H1 (cell line): ENCODE measurements around the gene TSPAN6. TPM values are rescaled to one million over a fixed set of nuclear protein-coding genes. Genes with fewer than 3 reads are reported as not detected.

Source experiments
- CTCF ChIA-PET: fragments of 300-600 bp; sonication (Branson Sonifier 250); formaldehyde crosslinking; loops from one replicate; lab custom pipeline; 2021; ENCODE audit not compliant: partially characterized antibody; lab: Charles Lee
- POLR2A ChIA-PET: fragments of 300-600 bp; sonication (Branson Sonifier 250); formaldehyde crosslinking; loops from one replicate; lab custom pipeline; 2021; ENCODE audit warnings: inconsistent platforms; ENCODE audit not compliant: partially characterized antibody; lab: Charles Lee
- DNase-seq, 2 experiments: peaks; one replicate each; pipeline versions ENCODE4 v3.0.0 to v3.0.0-alpha.2; 2010 to 2022; ENCODE audit warnings: low spot score in 2 of 2, low read depth in 1 of 2, mixed read lengths in 1 of 2
- FAIRE-seq: peaks from 2 replicates; lab custom pipeline; 2011; peaks lifted over from hg19 to GRCh38; lab: Jason Lieb, UNC
- H2AFZ ChIP-seq: 2 replicates; pipeline ENCODE4 v1.8.1; 2012; ENCODE audit warnings: low read length, inconsistent platforms
- H2AK5ac ChIP-seq: 2 replicates; pipeline ENCODE4 v1.6.1; 2013; ENCODE audit warnings: low read depth, low read length
- H2BK120ac ChIP-seq: replicated peaks from 2 replicates; pipeline ENCODE3; 2013; ENCODE audit warnings: low read depth, low read length, inconsistent platforms
- H2BK12ac ChIP-seq: 2 replicates; pipeline ENCODE4 v1.6.1; 2013; ENCODE audit warnings: low read depth, low read length
- H2BK15ac ChIP-seq: 2 replicates; pipeline ENCODE4 v1.6.1; 2013; ENCODE audit warnings: low read length
- H2BK20ac ChIP-seq: 2 replicates; pipeline ENCODE4 v1.6.1; 2013; ENCODE audit warnings: low read length
- H2BK5ac ChIP-seq: 2 replicates; pipeline ENCODE4 v1.6.1; 2013; ENCODE audit warnings: low read depth, low read length
- H3K14ac ChIP-seq: 2 replicates; pipeline ENCODE4 v1.6.1; 2013; ENCODE audit warnings: inconsistent platforms; ENCODE audit not compliant: insufficient read length
- H3K18ac ChIP-seq: 2 replicates; pipeline ENCODE4 v1.6.1; 2013; ENCODE audit warnings: low read length; ENCODE audit errors: extremely low read depth
- H3K23ac ChIP-seq: 2 replicates; pipeline ENCODE4 v1.6.1; 2013; ENCODE audit warnings: inconsistent platforms; ENCODE audit not compliant: insufficient read length
- H3K23me2 ChIP-seq: 2 replicates; pipeline ENCODE4 v1.6.1; 2013; ENCODE audit warnings: low read depth, low read length
- H3K27ac ChIP-seq: 2 replicates; pipeline ENCODE4 v1.6.1; 2011; ENCODE audit warnings: low read depth, low read length, inconsistent platforms
- H3K27me3 ChIP-seq, 4 experiments: replicated peaks in 1 of 4; 1 replicate in 1 of 4; 2 replicates in 3 of 4; pipeline versions ENCODE4 v1.6.1 to v1.8.1; 2011 to 2013; ENCODE audit warnings: low read length in 3 of 4, mild to moderate bottlenecking in 3 of 4, inconsistent platforms in 2 of 4, mixed read lengths in 2 of 4, moderate library complexity in 1 of 4; ENCODE audit not compliant: control insufficient read depth in 3 of 4, insufficient read depth in 3 of 4; ENCODE audit errors: extremely low read depth in 1 of 4
- H3K36me3 ChIP-seq, 4 experiments: 2 replicates each; pipeline versions ENCODE4 v1.6.1 to v1.8.1; 2011 to 2013; ENCODE audit warnings: mild to moderate bottlenecking in 4 of 4, low read length in 3 of 4, moderate library complexity in 2 of 4, control low read depth in 1 of 4, inconsistent platforms in 1 of 4; ENCODE audit not compliant: insufficient read depth in 4 of 4, control insufficient read depth in 2 of 4
- H3K4ac ChIP-seq: replicated peaks from 2 replicates; pipeline ENCODE3; 2013; ENCODE audit warnings: low read length, low read depth, mixed read lengths, inconsistent platforms; ENCODE audit not compliant: insufficient read length
- H3K4me1 ChIP-seq, 4 experiments: replicated peaks in 1 of 4; 1 replicate in 1 of 4; 2 replicates in 3 of 4; pipeline versions ENCODE4 v1.6.1 to v1.8.1; 2011 to 2013; ENCODE audit warnings: low read length in 3 of 4, inconsistent platforms in 2 of 4, mixed read lengths in 1 of 4; ENCODE audit not compliant: insufficient read depth in 4 of 4, control insufficient read depth in 3 of 4
- H3K4me2 ChIP-seq, 2 experiments: 2 replicates each; pipeline versions ENCODE4 v1.6.1 to v1.8.1; 2011 to 2013; ENCODE audit warnings: low read depth in 2 of 2, low read length in 2 of 2, control low read depth in 1 of 2, inconsistent platforms in 1 of 2, mild to moderate bottlenecking in 1 of 2; ENCODE audit not compliant: insufficient read depth in 1 of 2
- H3K4me3 ChIP-seq, 4 experiments: fragments of 200-600, 300-600 bp in 1 of 4; sonication (generic), shearing (Covaris generic), sonication (Bioruptor Twin) in 1 of 4; 2 replicates each; pipeline versions ENCODE4 v1.5.1 to v1.8.1; 2011 to 2016; ENCODE audit warnings: low read length in 4 of 4, low read depth in 3 of 4, control low read depth in 2 of 4, inconsistent platforms in 2 of 4, mild to moderate bottlenecking in 2 of 4, mixed read lengths in 1 of 4, moderate library complexity in 1 of 4; ENCODE audit not compliant: insufficient read depth in 2 of 4; ENCODE audit errors: extremely low read depth in 1 of 4
- H3K56ac ChIP-seq: replicated peaks from 2 replicates; pipeline ENCODE3; 2013; ENCODE audit warnings: low read depth, mild to moderate bottlenecking, mixed read lengths, low read length, inconsistent platforms; ENCODE audit not compliant: insufficient read length
- H3K79me1 ChIP-seq: 2 replicates; pipeline ENCODE4 v1.6.1; 2013; ENCODE audit warnings: low read depth, low read length, control low read depth
- H3K79me2 ChIP-seq, 2 experiments: 2 replicates each; pipeline versions ENCODE4 v1.6.1 to v1.8.1; 2012 to 2013; ENCODE audit warnings: low read length in 2 of 2, mild to moderate bottlenecking in 2 of 2, inconsistent platforms in 1 of 2; ENCODE audit not compliant: insufficient read depth in 2 of 2, control insufficient read depth in 1 of 2
- H3K9ac ChIP-seq, 4 experiments: replicated peaks in 1 of 4; 1 replicate in 1 of 4; 2 replicates in 3 of 4; pipeline versions ENCODE4 v1.6.1 to v1.8.1; 2011 to 2013; ENCODE audit warnings: low read depth in 3 of 4, low read length in 3 of 4, control low read depth in 2 of 4, mild to moderate bottlenecking in 2 of 4, moderate library complexity in 2 of 4, inconsistent platforms in 1 of 4; ENCODE audit errors: extremely low read depth in 1 of 4
- H3K9me3 ChIP-seq, 2 experiments: 2 replicates each; pipeline versions ENCODE4 v1.6.1 to v1.8.1; 2012 to 2013; ENCODE audit warnings: mild to moderate bottlenecking in 2 of 2, moderate library complexity in 2 of 2, control low read depth in 1 of 2, inconsistent platforms in 1 of 2, low read depth in 1 of 2, low read length in 1 of 2, mixed read lengths in 1 of 2; ENCODE audit not compliant: insufficient read depth in 2 of 2
- H4K20me1 ChIP-seq, 2 experiments: replicated peaks in 1 of 2; 2 replicates each; pipeline versions ENCODE3 to v1.8.1; 2011 to 2013; ENCODE audit warnings: inconsistent platforms in 2 of 2, low read length in 2 of 2, mild to moderate bottlenecking in 1 of 2; ENCODE audit not compliant: insufficient read depth in 2 of 2, control insufficient read depth in 1 of 2
- H4K5ac ChIP-seq: 2 replicates; pipeline ENCODE4 v1.6.1; 2013; ENCODE audit warnings: low read length, low read depth, mixed read lengths, inconsistent platforms; ENCODE audit not compliant: insufficient read length
- H4K8ac ChIP-seq: 2 replicates; pipeline ENCODE4 v1.8.0; 2013; ENCODE audit warnings: mild to moderate bottlenecking, moderate library complexity, low read length, inconsistent platforms; ENCODE audit not compliant: insufficient read depth; ENCODE audit errors: extremely low read depth
- H4K91ac ChIP-seq: replicated peaks from 2 replicates; pipeline ENCODE3; 2013; ENCODE audit warnings: low read length, mixed read lengths, inconsistent platforms; ENCODE audit not compliant: insufficient read length
- BCL11A ChIP-seq, 2 experiments: IDR thresholded peaks; one replicate each; pipeline ENCODE4 v1.6.1; 2011; ENCODE audit warnings: low read depth in 2 of 2, low read length in 2 of 2, mild to moderate bottlenecking in 2 of 2
- FOSL1 ChIP-seq: IDR thresholded peaks from 2 replicates; pipeline ENCODE4 v1.6.1; 2011; ENCODE audit warnings: mild to moderate bottlenecking, low read depth, low read length, moderate library complexity; ENCODE audit not compliant: insufficient read depth
- POLR2A ChIP-seq, 2 experiments: IDR thresholded peaks; 1 replicate in 1 of 2; 2 replicates in 1 of 2; pipeline ENCODE4 v1.6.1; 2011; ENCODE audit warnings: low read depth in 2 of 2, low read length in 2 of 2, mild to moderate bottlenecking in 2 of 2; ENCODE audit errors: control extremely low read depth in 1 of 2
- WGBS, 2 experiments: shearing (Covaris generic) in 1 of 2; methylation state at CpG; one replicate each; pipeline versions ENCODE4 v1.1.6 to v1.1.7; 2013 to 2015; ENCODE audit warnings: low lambda C conversion rate in 2 of 2, mixed read lengths in 2 of 2, inconsistent platforms in 1 of 2, low coverage in 1 of 2, missing lambda C conversion rate in 1 of 2; ENCODE audit not compliant: insufficient replicate concordance in 2 of 2, insufficient coverage in 1 of 2, insufficient read length in 1 of 2; ENCODE audit errors: extremely low coverage in 1 of 2, missing lambda C conversion rate in 1 of 2; 5-methylcytosine and 5-hydroxymethylcytosine counted together
- polyA plus RNA-seq, 7 experiments: library from polyadenylated mRNA; depleted of rRNA in 3 of 7; stranded (reverse) in 5 of 7; unstranded in 2 of 7; fragments of >200 nt in 5 of 7; fragments of 200-250 nt in 2 of 7; gene quantifications; 1 replicate in 5 of 7; 2 replicates in 1 of 7; 4 replicates in 1 of 7; pipeline versions ENCODE4 v1.2.1 to v1.2.3, GENCODE V29; 2011 to 2013; ENCODE audit warnings: missing spikeins in 2 of 7, mixed read lengths in 2 of 7
- total RNA-seq: library from RNA; stranded (reverse); fragmentation: NEBNext Ultra II Directional; extraction: Animal tissue kit (Norgen Biotek cat#: 25700); gene quantifications from 2 replicates; pipeline ENCODE4 v1.2.1, GENCODE V29; 2021
- TF ChIP-seq, protein P1 (sequence below): IDR thresholded peaks from 2 replicates; pipeline ENCODE4 v1.6.1; 2012; ENCODE audit warnings: inconsistent platforms

Gene TSPAN6
- total and polyA plus RNA-seq, 2 of the 8 experiments (the other 6 are each of a cell fraction or from before 2014, with no cell fraction given) = 58.1 to 67.7 TPM

DNA sequence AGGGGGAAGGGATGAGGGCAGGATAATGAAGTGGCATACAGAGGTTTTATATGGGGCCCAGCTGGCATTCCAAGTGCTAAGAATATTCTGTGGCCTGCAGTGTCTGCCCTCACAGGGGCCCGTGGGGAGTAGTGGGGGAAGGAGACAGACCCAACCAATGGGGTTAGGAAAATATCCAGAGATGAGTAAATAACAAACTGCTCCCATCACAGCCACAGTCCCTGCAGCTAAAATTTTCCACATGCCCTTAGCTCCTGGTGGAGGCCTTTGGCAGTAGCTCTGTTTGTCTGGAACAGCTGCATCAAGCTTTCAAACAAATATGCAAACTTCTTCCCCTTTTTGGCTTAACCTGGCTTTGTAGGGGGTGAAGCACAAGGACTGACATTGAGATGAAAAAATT, 10.5 kb upstream of the TSPAN6 start:
- Histone ChIP-seq H3K79me1 (no peaks in the 10 kb centered on the region), H2BK12ac (no peak overlapping the region), H2AFZ (0 out of 2 replicates have a peak overlapping the region, but pooled peaks have one; percentile 13), H3K9ac (no peak overlapping the region), H3K9me3 (no peaks in the 10 kb centered on the region), H2BK15ac (no peak overlapping the region), H2BK20ac (no peak overlapping the region), H3K27ac (no peak overlapping the region), H3K18ac (no peak overlapping the region), H4K20me1 (no peaks in the 10 kb centered on the region), H3K79me2 (no peaks in the 10 kb centered on the region), H3K27me3 (no peaks in the 10 kb centered on the region), H3K14ac (no peak overlapping the region), H3K23me2 (no peaks in the 10 kb centered on the region), H3K4ac (no peak overlapping the region), H4K91ac (no peak overlapping the region), H3K4me2 (no peak overlapping the region), H4K8ac (no peak overlapping the region), H3K36me3 (no peaks in the 10 kb centered on the region), H2BK5ac (no peak overlapping the region), H3K23ac (no peak overlapping the region), H4K5ac (no peak overlapping the region), H2BK120ac (no peak overlapping the region), H3K4me3 (no peak overlapping the region), H3K56ac (no peak overlapping the region), H3K4me1 (peaks cover 0 to 10% (median 4%) of the 10 kb centered on the region in 4 experiments; a peak in 3 of 7 replicates), H2AK5ac (no peak overlapping the region)
- POLR2A ChIA-PET = interaction anchor here (1.4 kb wide), 1 partner anchor 11 kb away, joined by 8 read pairs; the partner anchor contains the start of gene TSPAN6
- no peak for FAIRE-seq
- CTCF ChIA-PET = interaction anchor here (1.0 to 1.1 kb wide), 2 partner anchors 10 to 144 kb away, joined by 3 to 4 read pairs; no protein-coding TSS in a partner anchor
- WGBS, 2 experiments = no CpG with 5 or more reads among the region's 1 CpG
- DNase-seq = no peak
- TF ChIP-seq POLR2A (IDR thresholded peaks at IDR 0.05; ENCODE audit: control extremely low read depth in 1 of 2, low read depth in 2 of 2, low read length in 2 of 2) (no peak), BCL11A (IDR thresholded peaks at IDR 0.05; ENCODE audit: low read depth in 2 of 2, low read length in 2 of 2) (no peak), FOSL1 (no peak)
- TF ChIP-seq, protein P1, sequence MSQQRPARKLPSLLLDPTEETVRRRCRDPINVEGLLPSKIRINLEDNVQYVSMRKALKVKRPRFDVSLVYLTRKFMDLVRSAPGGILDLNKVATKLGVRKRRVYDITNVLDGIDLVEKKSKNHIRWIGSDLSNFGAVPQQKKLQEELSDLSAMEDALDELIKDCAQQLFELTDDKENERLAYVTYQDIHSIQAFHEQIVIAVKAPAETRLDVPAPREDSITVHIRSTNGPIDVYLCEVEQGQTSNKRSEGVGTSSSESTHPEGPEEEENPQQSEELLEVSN = no peak
